DOHH2 (cell line): Measurements from ENCODE around the gene TEKT3.

Source experiments
- H3F3A ChIP-seq: fragments of 200-600 bp; sonication (generic), shearing (Covaris generic); 2 replicates; pipeline ENCODE4 v1.6.0; 2016; ENCODE audit warnings: antibody characterized with exemption, mild to moderate bottlenecking; ENCODE audit not compliant: control insufficient read depth, insufficient read depth
- H3K27ac ChIP-seq: fragments of 200-600 bp; sonication (generic); 2 replicates; pipeline ENCODE4 v1.5.1; 2014; ENCODE audit warnings: low read depth, mild to moderate bottlenecking, low read length, moderate library complexity
- H3K27me3 ChIP-seq: fragments of 200-600 bp; sonication (generic); 2 replicates; pipeline ENCODE4 v1.6.1; 2014; ENCODE audit warnings: mild to moderate bottlenecking, low read length, mixed read lengths; ENCODE audit not compliant: control insufficient read depth
- H3K36me3 ChIP-seq: fragments of 200-600 bp; sonication (generic); 2 replicates; pipeline ENCODE4 v1.6.1; 2014; ENCODE audit warnings: mild to moderate bottlenecking, low read length, moderate library complexity, mixed read lengths; ENCODE audit not compliant: control insufficient read depth
- H3K4me1 ChIP-seq: fragments of 200-600 bp; sonication (generic); 2 replicates; pipeline ENCODE4 v1.6.1; 2014; ENCODE audit warnings: mild to moderate bottlenecking, low read length, mixed read lengths; ENCODE audit not compliant: control insufficient read depth
- H3K4me2 ChIP-seq: fragments of 200-600 bp; sonication (generic); 2 replicates; pipeline ENCODE4 v1.6.0; 2014; ENCODE audit warnings: mild to moderate bottlenecking, low read length, moderate library complexity
- H3K4me3 ChIP-seq: fragments of 200-600 bp; sonication (generic); 2 replicates; pipeline ENCODE4 v1.5.1; 2014; ENCODE audit warnings: mild to moderate bottlenecking, low read length, mixed read lengths
- H3K79me2 ChIP-seq: fragments of 200-600 bp; sonication (generic); 2 replicates; pipeline ENCODE4 v1.6.1; 2014; ENCODE audit warnings: mild to moderate bottlenecking, low read length, mixed read lengths; ENCODE audit not compliant: control insufficient read depth
- H3K9me2 ChIP-seq: fragments of 200-600 bp; sonication (generic); replicated peaks from 2 replicates; pipeline ENCODE4 v1.6.1; 2014; ENCODE audit warnings: mild to moderate bottlenecking, low read length, mixed read lengths; ENCODE audit not compliant: control insufficient read depth
- H3K9me3 ChIP-seq: fragments of 200-600 bp; sonication (generic); 2 replicates; pipeline ENCODE4 v1.6.1; 2014; ENCODE audit warnings: antibody characterized with exemption, low read length, mixed read lengths; ENCODE audit not compliant: control insufficient read depth, insufficient read depth
- H4K20me1 ChIP-seq: fragments of 200-600 bp; sonication (generic); 2 replicates; pipeline ENCODE4 v1.6.0; 2014; ENCODE audit warnings: low read depth, mild to moderate bottlenecking, antibody characterized with exemption, low read length, moderate library complexity; ENCODE audit not compliant: control insufficient read depth, insufficient read depth
- EZH2phosphoT487 ChIP-seq: fragments of 200-600 bp; sonication (generic); IDR thresholded peaks from 2 replicates; pipeline ENCODE4 v1.6.1; 2017; ENCODE audit warnings: borderline replicate concordance, mild to moderate bottlenecking, antibody characterized with exemption, low read length, moderate library complexity, mixed read lengths
- TF ChIP-seq, protein P1 (sequence below): fragments of 200-600 bp; sonication (generic); IDR thresholded peaks from one replicate; pipeline ENCODE4 v1.5.1; 2014; ENCODE audit warnings: antibody characterized with exemption, mild to moderate bottlenecking, low read depth, low read length; ENCODE audit not compliant: poor library complexity, severe bottlenecking

TEKT3 gene

DNA sequence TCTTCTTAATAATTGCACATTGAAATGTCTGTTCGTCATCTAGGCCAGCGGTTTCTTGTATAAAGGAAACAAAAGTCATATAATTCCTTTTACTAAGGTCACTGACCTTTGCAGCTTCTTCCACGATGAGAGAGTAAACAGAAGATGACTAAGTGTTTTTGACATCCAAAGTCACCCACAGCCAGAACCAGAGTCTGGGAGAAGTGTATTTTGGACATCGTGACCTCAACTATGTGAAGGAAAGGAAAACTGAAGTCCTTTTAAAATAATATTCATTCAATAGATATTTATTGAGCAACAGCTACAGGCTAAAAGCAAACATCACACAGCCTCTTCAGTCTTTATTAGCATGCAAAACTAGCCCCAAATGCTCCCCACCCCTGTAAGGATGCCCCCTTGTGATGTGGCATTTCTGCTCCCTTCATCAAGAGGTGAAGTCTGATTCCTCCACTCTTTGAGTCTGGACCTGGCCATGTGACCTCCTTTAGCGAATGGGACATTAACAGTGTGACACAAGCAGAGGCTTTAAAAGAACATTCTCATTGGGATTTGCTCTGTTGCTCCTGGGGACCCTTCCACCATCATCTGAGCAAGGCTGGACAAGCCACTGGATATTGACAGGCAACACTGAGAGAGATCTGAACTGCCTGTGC, 68.1 kb downstream of the TEKT3 start:
- Histone ChIP-seq H3K27ac (no peak overlapping the region), H3K4me1 (no peaks in the 10 kb centered on the region), H3K4me2 (no peak overlapping the region), H3K36me3 (no peaks in the 10 kb centered on the region), H3F3A (no peaks in the 10 kb centered on the region), H3K4me3 (no peak overlapping the region), H3K9me2 (no peaks in the 10 kb centered on the region), H3K27me3 (no peaks in the 10 kb centered on the region), H3K9me3 (no peaks in the 10 kb centered on the region), H4K20me1 (no peaks in the 10 kb centered on the region), H3K79me2 (no peaks in the 10 kb centered on the region)
- TF ChIP-seq, protein P1, sequence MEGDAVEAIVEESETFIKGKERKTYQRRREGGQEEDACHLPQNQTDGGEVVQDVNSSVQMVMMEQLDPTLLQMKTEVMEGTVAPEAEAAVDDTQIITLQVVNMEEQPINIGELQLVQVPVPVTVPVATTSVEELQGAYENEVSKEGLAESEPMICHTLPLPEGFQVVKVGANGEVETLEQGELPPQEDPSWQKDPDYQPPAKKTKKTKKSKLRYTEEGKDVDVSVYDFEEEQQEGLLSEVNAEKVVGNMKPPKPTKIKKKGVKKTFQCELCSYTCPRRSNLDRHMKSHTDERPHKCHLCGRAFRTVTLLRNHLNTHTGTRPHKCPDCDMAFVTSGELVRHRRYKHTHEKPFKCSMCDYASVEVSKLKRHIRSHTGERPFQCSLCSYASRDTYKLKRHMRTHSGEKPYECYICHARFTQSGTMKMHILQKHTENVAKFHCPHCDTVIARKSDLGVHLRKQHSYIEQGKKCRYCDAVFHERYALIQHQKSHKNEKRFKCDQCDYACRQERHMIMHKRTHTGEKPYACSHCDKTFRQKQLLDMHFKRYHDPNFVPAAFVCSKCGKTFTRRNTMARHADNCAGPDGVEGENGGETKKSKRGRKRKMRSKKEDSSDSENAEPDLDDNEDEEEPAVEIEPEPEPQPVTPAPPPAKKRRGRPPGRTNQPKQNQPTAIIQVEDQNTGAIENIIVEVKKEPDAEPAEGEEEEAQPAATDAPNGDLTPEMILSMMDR: no peak
- no peak for TF ChIP-seq EZH2phosphoT487

DNA sequence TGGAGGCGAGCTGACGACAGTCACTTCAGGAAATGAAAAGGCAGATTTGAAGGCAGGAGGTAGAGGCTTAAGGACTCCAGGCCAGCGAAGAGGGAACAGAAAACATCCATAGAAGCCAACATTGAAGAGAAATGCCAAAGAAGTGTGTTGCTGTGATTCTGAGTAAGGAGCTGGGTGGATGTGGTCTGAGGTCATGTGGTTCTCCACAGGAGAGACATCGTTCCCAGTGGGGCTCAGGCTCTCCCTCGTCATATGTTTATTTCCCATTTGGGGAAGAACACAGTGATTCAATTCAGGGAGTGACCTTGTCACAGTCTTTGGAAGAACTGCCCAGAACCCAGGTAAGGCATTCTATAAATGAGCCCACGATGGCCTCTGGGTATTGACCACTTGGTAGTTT, 69.7 kb downstream of the TEKT3 start:
- Histone ChIP-seq H3K36me3 (no peaks in the 10 kb centered on the region), H3K9me2 (no peaks in the 10 kb centered on the region), H3F3A (no peaks in the 10 kb centered on the region), H3K79me2 (no peaks in the 10 kb centered on the region), H3K4me1 (no peaks in the 10 kb centered on the region), H4K20me1 (no peaks in the 10 kb centered on the region), H3K9me3 (no peaks in the 10 kb centered on the region), H3K4me2 (no peak overlapping the region), H3K27me3 (no peaks in the 10 kb centered on the region), H3K4me3 (no peak overlapping the region), H3K27ac (no peak overlapping the region)
- no peak for TF ChIP-seq EZH2phosphoT487
- TF ChIP-seq, protein P1: no peak

DNA sequence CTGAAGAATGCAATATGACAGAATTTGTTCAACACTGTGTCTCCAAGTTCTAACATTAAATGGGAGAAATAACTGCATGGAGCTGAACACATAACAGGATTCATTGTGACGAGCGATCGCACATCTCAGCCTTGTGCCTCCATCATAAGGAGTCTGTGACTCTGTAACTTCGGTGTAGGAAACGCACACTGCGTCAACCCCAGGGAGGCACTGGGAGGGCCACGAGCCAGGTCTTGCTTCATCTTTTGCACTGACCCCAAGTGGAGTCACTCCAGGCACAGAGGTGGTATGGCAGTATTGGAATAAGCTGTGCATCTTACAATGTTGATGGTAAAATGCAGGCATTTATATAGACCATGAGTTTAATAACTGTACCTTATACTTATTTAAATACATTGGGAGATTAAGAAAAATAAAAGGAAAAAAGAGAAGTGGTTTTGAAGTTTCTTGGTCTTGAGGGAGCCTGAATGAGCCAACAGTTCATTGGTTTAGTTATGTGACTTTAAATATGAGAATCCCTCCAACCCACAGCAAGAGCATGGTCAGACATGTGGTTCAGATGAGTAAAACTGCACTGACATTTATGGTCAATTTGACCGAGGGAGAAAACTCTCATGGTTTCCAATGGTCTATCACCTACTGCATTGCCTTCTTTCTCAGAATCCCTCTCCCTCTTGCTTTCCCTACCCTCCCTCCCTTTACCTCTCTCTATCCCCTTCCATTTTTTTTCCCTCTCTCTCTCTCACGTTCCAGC, 70.6 kb downstream of the TEKT3 start:
- Histone ChIP-seq H4K20me1 (no peaks in the 10 kb centered on the region), H3K27me3 (no peaks in the 10 kb centered on the region), H3K4me3 (no peak overlapping the region), H3K9me3 (no peaks in the 10 kb centered on the region), H3K27ac (no peak overlapping the region), H3K4me1 (no peaks in the 10 kb centered on the region), H3K36me3 (no peaks in the 10 kb centered on the region), H3K4me2 (no peak overlapping the region), H3F3A (no peaks in the 10 kb centered on the region), H3K9me2 (no peaks in the 10 kb centered on the region), H3K79me2 (no peaks in the 10 kb centered on the region)
- TF ChIP-seq, protein P1: no peak
- no peak for TF ChIP-seq EZH2phosphoT487
